GM10248 (cell line): ENCODE data around the gene DGLUCY.

Source experiments
- CTCF ChIA-PET: fragments of 300-600 bp; sonication (Branson Sonifier 250); formaldehyde crosslinking; extraction: SDS; loops from one replicate; lab custom pipeline; 2021; ENCODE audit warnings: antibody characterized with exemption; lab: Yijun Ruan, JAX
- POLR2A ChIA-PET: fragments of 350-650 bp; sonication (Branson Sonifier 250); formaldehyde crosslinking; extraction: SDS; loops from one replicate; lab custom pipeline; 2020; ENCODE audit warnings: antibody characterized with exemption; lab: Yijun Ruan, JAX
- DNase-seq: peaks from one replicate; pipeline ENCODE4 v3.0.0; 2012; ENCODE audit errors: extremely low spot score
- CTCF ChIP-seq: IDR thresholded peaks from 2 replicates; pipeline ENCODE4 v1.5.1; 2012; ENCODE audit warnings: mild to moderate bottlenecking, low read depth; ENCODE audit errors: extremely low read depth, missing control alignments, control extremely low read depth

The DGLUCY gene

GRCh38 chr14:91158091-91158790 lies 44.4 kb downstream of the DGLUCY start:
- POLR2A ChIA-PET, result no interaction called here
- TF ChIP-seq CTCF, result no peak
- CTCF ChIA-PET, result interaction anchor here (8.6 kb wide), 1 partner anchor 17 kb away, joined by 76 read pairs; no protein-coding TSS in a partner anchor
- DNase-seq, result no peak

GRCh38 chr14:91159182-91159581 lies 45.3 kb downstream of the DGLUCY start:
- POLR2A ChIA-PET, result no interaction called here
- CTCF ChIA-PET, result interaction anchor here (1.2 to 8.6 kb wide), 2 partner anchors 17 to 256 kb away, joined by 4 to 76 read pairs; no protein-coding TSS in a partner anchor
- no peak for DNase-seq
- no peak for TF ChIP-seq CTCF

- POLR2A ChIA-PET, result no interaction called here
- TF ChIP-seq CTCF, result no peak
- no peak for DNase-seq
- CTCF ChIA-PET, result interaction anchor here (1.2 to 8.6 kb wide), 2 partner anchors 16 to 257 kb away, joined by 4 to 76 read pairs; no protein-coding TSS in a partner anchor
These were observed 46.0 kb downstream of the DGLUCY start for GRCh38 chr14:91159906-91160305.

GRCh38 chr14:91163316-91163715 lies 49.4 kb downstream of the DGLUCY start:
- POLR2A ChIA-PET, result no interaction called here
- CTCF ChIA-PET, result interaction anchor here (1.0 to 8.6 kb wide), 4 partner anchors 12 to 260 kb away, joined by 4 to 76 read pairs (median 4); no protein-coding TSS in a partner anchor
- no peak for DNase-seq
- no peak for TF ChIP-seq CTCF

GRCh38 chr14:91164676-91165075 lies 50.8 kb downstream of the DGLUCY start:
- POLR2A ChIA-PET, result no interaction called here
- CTCF ChIA-PET, result interaction anchor here (1.0 to 8.6 kb wide), 5 partner anchors 11 to 262 kb away, joined by 3 to 76 read pairs (median 4); no protein-coding TSS in a partner anchor
- no peak for DNase-seq

GRCh38 chr14:91167380-91167770 lies 53.5 kb downstream of the DGLUCY start:
- POLR2A ChIA-PET, result interaction anchor here (0.6 kb wide), 1 partner anchor 862 kb away, joined by 3 read pairs; no protein-coding TSS in a partner anchor
- TF ChIP-seq CTCF, result no peak
- CTCF ChIA-PET, result interaction anchor here (1.9 to 2.3 kb wide), 2 partner anchors 10 to 18 kb away, joined by 10 to 15 read pairs; no protein-coding TSS in a partner anchor
- DNase-seq, result no peak

More at GRCh38 chr14:91164676-91165075, 50.8 kb downstream of the DGLUCY start:
- no peak for TF ChIP-seq CTCF
